Osteocyte (in vitro differentiated cells): ENCODE results near the gene ELMOD3. TPM values are rescaled to one million over a fixed set of nuclear protein-coding genes. Genes with fewer than 3 reads are reported as not detected.
"Not testable (repeated sequence)": the region's sequence is repeated elsewhere in the genome, so short reads cannot be mapped to it uniquely, and the experiment has no call there.

Source experiments
- DNase-seq: peaks from one replicate; pipeline ENCODE4 v3.0.0; 2021; ENCODE audit warnings: mixed read lengths; ENCODE audit not compliant: unreplicated experiment; ENCODE audit errors: extremely low spot score
- H3K27ac Mint-ChIP-seq: one replicate; pipeline ENCODE4 v1.8.0; 2021; ENCODE audit warnings: mild to moderate bottlenecking, mixed read lengths; ENCODE audit not compliant: unreplicated experiment
- H3K27me3 Mint-ChIP-seq: one replicate; pipeline ENCODE4 v1.8.0; 2021; ENCODE audit warnings: mixed read lengths; ENCODE audit not compliant: unreplicated experiment
- H3K36me3 Mint-ChIP-seq: one replicate; pipeline ENCODE4 v1.8.0; 2021; ENCODE audit warnings: mixed read lengths; ENCODE audit not compliant: unreplicated experiment
- H3K4me1 Mint-ChIP-seq: one replicate; pipeline ENCODE4 v1.8.0; 2021; ENCODE audit warnings: mixed read lengths; ENCODE audit not compliant: unreplicated experiment
- H3K4me3 Mint-ChIP-seq: one replicate; pipeline ENCODE4 v1.8.0; 2021; ENCODE audit warnings: mild to moderate bottlenecking, moderate library complexity, mixed read lengths; ENCODE audit not compliant: unreplicated experiment
- H3K9me3 Mint-ChIP-seq: one replicate; pipeline ENCODE4 v1.8.0; 2021; ENCODE audit warnings: mixed read lengths; ENCODE audit not compliant: unreplicated experiment
- total RNA-seq: library from RNA; stranded (reverse); gene quantifications from 2 replicates; pipeline ENCODE4 v1.2.1, GENCODE V29; 2021
- TF ChIP-seq, protein P1 (sequence below): fragments of 200-600 bp; sonication (generic); IDR thresholded peaks from 2 replicates; pipeline ENCODE4 v1.5.0; 2021; ENCODE audit warnings: antibody characterized with exemption, mild to moderate bottlenecking, moderate library complexity

The ELMOD3 gene
- total RNA-seq, 1 donor from 2014 or later: 21.1 TPM

DNA sequence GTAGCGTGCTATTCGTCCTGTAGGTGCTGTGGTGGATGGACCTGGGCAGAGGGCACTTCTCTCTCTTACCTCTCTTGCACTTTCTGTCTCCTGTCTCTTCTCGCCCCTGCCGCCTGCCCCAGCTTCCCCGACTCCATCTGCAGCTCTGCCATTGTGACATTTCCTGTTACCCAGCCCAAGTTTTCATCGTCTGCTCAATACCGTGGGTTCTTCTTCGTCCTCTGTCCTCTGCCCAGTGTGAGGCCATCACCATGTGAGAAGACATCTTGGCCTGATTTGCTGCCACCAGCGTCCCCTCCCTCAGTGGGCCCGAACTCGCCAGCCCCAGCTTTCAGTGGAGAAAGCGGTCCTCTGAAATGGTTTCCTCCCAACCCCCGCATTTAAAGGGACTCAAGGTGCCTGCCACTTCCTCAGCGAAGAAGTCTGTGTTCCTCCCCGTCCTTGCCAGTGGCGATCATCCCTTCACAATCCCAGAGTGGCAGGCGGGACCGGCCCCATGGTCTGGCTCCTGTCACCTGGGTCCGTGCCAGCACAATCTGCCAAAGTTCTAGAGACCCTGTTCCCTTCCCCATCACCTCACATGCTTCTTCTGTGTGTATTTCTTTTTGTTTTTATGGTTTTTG, 44.8 kb upstream of the ELMOD3 start:
- TF ChIP-seq, protein P1, sequence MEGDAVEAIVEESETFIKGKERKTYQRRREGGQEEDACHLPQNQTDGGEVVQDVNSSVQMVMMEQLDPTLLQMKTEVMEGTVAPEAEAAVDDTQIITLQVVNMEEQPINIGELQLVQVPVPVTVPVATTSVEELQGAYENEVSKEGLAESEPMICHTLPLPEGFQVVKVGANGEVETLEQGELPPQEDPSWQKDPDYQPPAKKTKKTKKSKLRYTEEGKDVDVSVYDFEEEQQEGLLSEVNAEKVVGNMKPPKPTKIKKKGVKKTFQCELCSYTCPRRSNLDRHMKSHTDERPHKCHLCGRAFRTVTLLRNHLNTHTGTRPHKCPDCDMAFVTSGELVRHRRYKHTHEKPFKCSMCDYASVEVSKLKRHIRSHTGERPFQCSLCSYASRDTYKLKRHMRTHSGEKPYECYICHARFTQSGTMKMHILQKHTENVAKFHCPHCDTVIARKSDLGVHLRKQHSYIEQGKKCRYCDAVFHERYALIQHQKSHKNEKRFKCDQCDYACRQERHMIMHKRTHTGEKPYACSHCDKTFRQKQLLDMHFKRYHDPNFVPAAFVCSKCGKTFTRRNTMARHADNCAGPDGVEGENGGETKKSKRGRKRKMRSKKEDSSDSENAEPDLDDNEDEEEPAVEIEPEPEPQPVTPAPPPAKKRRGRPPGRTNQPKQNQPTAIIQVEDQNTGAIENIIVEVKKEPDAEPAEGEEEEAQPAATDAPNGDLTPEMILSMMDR: no peak
- no peak for DNase-seq
- peaks cover 25% of the 10 kb centered on the region for H3K4me1 Mint-ChIP-seq
- H3K36me3 Mint-ChIP-seq: peaks cover 27% of the 10 kb centered on the region
- H3K27ac Mint-ChIP-seq: peak overlapping the region; percentile 71
- no peaks in the 10 kb centered on the region for H3K9me3 Mint-ChIP-seq
- no peaks in the 10 kb centered on the region for H3K27me3 Mint-ChIP-seq
- no peak overlapping the region for H3K4me3 Mint-ChIP-seq

DNA sequence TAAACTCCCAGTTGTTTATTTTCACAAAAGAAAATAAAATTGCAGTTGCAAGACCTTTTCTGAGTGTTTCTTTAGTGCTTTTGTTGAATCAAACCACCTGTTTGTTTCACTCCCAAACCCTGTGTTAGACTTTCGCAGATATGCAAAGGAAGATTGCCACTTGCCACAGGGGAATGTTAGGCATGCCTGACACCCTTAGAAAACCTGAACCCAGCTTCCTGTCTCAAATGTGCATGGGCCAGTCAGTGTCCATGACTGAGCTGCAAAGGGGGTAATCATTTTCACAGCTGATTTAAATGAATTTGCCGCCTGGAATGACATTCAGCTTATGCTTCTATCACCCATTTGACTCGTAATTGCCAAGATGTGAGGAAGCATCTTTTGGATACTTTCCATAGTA, 44.2 kb upstream of the ELMOD3 start:
- no peak overlapping the region for H3K4me3 Mint-ChIP-seq
- TF ChIP-seq, protein P1: no peak
- no peak overlapping the region for H3K27ac Mint-ChIP-seq
- H3K36me3 Mint-ChIP-seq: peaks cover 24% of the 10 kb centered on the region
- DNase-seq: no peak
- no peaks in the 10 kb centered on the region for H3K27me3 Mint-ChIP-seq
- peaks cover 25% of the 10 kb centered on the region for H3K4me1 Mint-ChIP-seq
- H3K9me3 Mint-ChIP-seq: no peaks in the 10 kb centered on the region

DNA sequence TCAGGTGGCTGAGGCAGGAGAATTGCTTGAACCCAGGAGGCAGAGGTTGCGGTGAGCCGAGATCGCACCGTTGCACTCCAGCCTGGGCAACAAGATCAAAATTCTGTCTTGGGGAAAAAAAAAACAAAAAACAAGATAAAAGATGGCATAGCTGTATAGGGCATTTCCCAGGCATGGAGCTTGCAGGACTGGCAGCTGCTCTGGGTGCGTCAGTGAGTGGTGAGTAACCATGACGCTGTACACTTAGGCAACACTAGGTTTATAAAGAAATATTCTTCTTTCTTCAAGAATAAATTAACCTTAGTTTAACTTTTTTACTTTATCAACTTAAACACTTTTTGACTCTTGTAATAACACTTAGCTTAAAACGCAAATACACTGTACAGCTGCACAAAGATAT, 42.2 kb upstream of the ELMOD3 start:
- no peak overlapping the region for H3K27ac Mint-ChIP-seq
- no peak overlapping the region for H3K4me3 Mint-ChIP-seq
- peaks cover 25% of the 10 kb centered on the region for H3K4me1 Mint-ChIP-seq
- TF ChIP-seq, protein P1: no peak
- no peaks in the 10 kb centered on the region for H3K9me3 Mint-ChIP-seq
- no peak for DNase-seq
- no peaks in the 10 kb centered on the region for H3K27me3 Mint-ChIP-seq
- H3K36me3 Mint-ChIP-seq: peaks cover 20% of the 10 kb centered on the region

DNA sequence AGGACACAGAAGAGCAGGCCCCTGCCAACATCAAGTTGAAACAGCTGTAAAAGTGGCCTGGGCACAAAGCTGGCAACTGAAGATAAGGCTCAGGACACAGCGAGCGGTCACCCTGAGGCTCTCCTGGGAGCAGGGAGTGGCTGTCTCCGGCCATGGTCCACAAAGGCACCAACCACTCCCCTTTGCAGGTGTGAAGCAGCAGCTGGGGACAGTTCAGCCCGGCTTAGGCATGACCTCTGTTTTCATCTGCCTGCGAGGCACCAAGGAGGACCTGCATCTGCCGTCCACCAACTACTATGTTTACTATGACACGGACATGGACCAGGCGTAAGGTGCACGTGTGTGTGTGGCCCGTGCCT, 39.7 kb upstream of the ELMOD3 start:
- Mint-ChIP-seq H3K4me1 (peaks cover 25% of the 10 kb centered on the region), H3K4me3 (no peak overlapping the region), H3K36me3 (peaks cover 25% of the 10 kb centered on the region), H3K27me3 (no peaks in the 10 kb centered on the region), H3K27ac (no peak overlapping the region), H3K9me3 (no peaks in the 10 kb centered on the region)
- no peak for DNase-seq
- TF ChIP-seq, protein P1: no peak

DNA sequence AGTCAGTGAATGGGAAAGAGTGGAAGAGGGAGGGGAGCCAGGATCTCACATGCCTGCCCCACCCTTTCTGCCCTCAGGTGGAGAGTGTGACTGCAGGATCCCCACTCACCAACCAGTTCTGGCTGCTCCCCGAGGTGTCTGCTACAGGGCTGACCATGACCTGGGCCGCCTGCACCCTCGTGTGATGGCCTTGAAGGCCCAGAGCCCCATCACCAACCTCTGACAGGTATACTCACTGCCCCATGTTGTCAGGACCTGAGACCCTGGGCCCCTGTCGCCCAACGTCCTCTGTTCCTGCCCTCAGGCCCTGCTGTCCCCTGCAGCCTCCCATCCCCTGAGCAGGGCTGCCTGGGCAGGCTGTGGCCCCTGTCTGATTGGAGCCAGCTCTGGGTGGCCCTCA, 38.6 kb upstream of the ELMOD3 start:
- not testable (repeated sequence) for H3K9me3 Mint-ChIP-seq, DNase-seq, H3K4me3 Mint-ChIP-seq, H3K27me3 Mint-ChIP-seq, H3K27ac Mint-ChIP-seq
- Mint-ChIP-seq H3K36me3 (peaks cover 26% of the 10 kb centered on the region), H3K4me1 (peaks cover 21% of the 10 kb centered on the region)
